NCI-H748 (cell line): ENCODE measurements around the gene ARMC2.

ENCODE experiments used
- DNase-seq: peaks from one replicate; lab custom pipeline; 2025; ENCODE audit not compliant: unreplicated experiment; lab: John Stamatoyannopoulos, UW

ARMC2 gene

GRCh38 chr6:108983151-108983550 lies 134.9 kb downstream of the ARMC2 start:
- no peak for DNase-seq

- no peak for DNase-seq
These were observed 137.1 kb downstream of the ARMC2 start for GRCh38 chr6:108985301-108985700.

GRCh38 chr6:108987156-108987555 lies 138.9 kb downstream of the ARMC2 start:
- DNase-seq, result no peak

GRCh38 chr6:108988296-108988695 lies 140.1 kb downstream of the ARMC2 start:
- no peak for DNase-seq

- DNase-seq, result no peak
These were observed 140.5 kb downstream of the ARMC2 start for GRCh38 chr6:108988765-108989164.

- no peak for DNase-seq
These were observed 141.5 kb downstream of the ARMC2 start for GRCh38 chr6:108989700-108990099.

GRCh38 chr6:108993876-108994275 lies 145.7 kb downstream of the ARMC2 start:
- no peak for DNase-seq

GRCh38 chr6:108995296-108995695 lies 147.1 kb downstream of the ARMC2 start:
- DNase-seq, result no peak

GRCh38 chr6:108996208-108996607 lies 148.0 kb downstream of the ARMC2 start:
- no peak for DNase-seq

GRCh38 chr6:108998485-108998884 lies 150.3 kb downstream of the ARMC2 start:
- no peak for DNase-seq

- DNase-seq, result no peak
These were observed 151.2 kb downstream of the ARMC2 start for GRCh38 chr6:108999428-108999827.

GRCh38 chr6:109000289-109000688 lies 152.1 kb downstream of the ARMC2 start:
- DNase-seq, result no peak

- peak; percentile 9 for DNase-seq
These were observed 153.2 kb downstream of the ARMC2 start for GRCh38 chr6:109001291-109001894.

- DNase-seq, result no peak
These were observed 154.0 kb downstream of the ARMC2 start for GRCh38 chr6:109002051-109002697.

- DNase-seq, result no peak
These were observed 154.7 kb downstream of the ARMC2 start for GRCh38 chr6:109002882-109003281.

- no peak for DNase-seq
These were observed 158.6 kb downstream of the ARMC2 start for GRCh38 chr6:109006818-109007217.

- no peak for DNase-seq
These were observed 159.3 kb downstream of the ARMC2 start for GRCh38 chr6:109007521-109007920.

- no peak for DNase-seq
These were observed 159.8 kb downstream of the ARMC2 start for GRCh38 chr6:109008054-109008453.

- DNase-seq, result peak; percentile 68
These were observed 160.5 kb downstream of the ARMC2 start for GRCh38 chr6:109008537-109009235.

GRCh38 chr6:109009236-109009961 lies 161.2 kb downstream of the ARMC2 start:
- DNase-seq, result peak; percentile 94

GRCh38 chr6:109009962-109010704 lies 161.9 kb downstream of the ARMC2 start:
- no peak for DNase-seq
